GM21717 (cell line): Measurements from ENCODE around the gene REEP6.

Source experiments
- ATAC-seq: cut with Tn5 transposase; IDR thresholded peaks from one replicate; pipeline ENCODE4 v1.9.1; 2021; ENCODE audit warnings: mild to moderate bottlenecking, moderate library complexity; ENCODE audit not compliant: unreplicated experiment

Gene REEP6

DNA sequence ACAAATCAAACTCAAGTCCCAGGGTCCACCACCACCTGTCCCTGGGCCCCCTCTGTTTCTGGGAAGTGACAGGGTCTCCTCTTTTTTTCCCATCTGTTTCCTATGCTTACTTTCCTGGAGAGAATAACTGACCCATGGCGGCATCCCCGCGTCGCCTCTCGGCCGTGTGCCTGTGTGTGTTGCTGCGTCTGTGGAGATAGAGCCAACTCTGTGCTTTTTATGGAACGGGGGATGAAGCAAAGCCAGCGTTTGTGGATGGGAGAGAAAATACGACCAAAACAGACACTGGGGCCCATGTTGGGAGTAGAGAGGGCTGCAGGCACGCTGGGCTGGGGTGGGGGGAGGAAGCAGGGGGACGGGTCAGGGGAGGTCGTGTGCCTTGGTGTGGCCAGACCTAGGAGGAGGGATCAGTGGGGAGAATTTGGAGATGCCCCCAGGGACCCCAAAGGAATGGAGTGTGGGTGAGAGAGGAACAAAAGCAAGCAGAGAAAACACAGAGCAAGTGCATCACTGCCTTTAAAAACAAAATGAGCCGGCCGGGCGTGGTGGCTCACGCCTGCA, 49.5 kb downstream of the REEP6 start:
- ATAC-seq = no peak
